ENCODE measurements around the gene GMDS.
"Not testable (repeated sequence)": the region's sequence is repeated elsewhere in the genome, so short reads cannot be mapped to it uniquely, and the experiment has no call there.

The GMDS gene

GRCh38 chr6:1858196-1858595 lies 387.2 kb downstream of the GMDS start:
- no peak for DNase-seq (ENCODE audit: low spot score)

- no peak for DNase-seq (ENCODE audit: low spot score)
Measured at GRCh38 chr6:1856381-1856780, 389.0 kb downstream of the GMDS start.

- no peak for DNase-seq (ENCODE audit: low spot score)
Measured at GRCh38 chr6:1855890-1856289, 389.5 kb downstream of the GMDS start.

- DNase-seq (ENCODE audit: low spot score) = no peak
Measured at GRCh38 chr6:1854296-1854695, 391.1 kb downstream of the GMDS start.

GRCh38 chr6:1853761-1854160 lies 391.6 kb downstream of the GMDS start:
- no peak for DNase-seq (ENCODE audit: low spot score)

GRCh38 chr6:1851681-1852456 lies 393.5 kb downstream of the GMDS start:
- no peak for DNase-seq (ENCODE audit: low spot score)

GRCh38 chr6:1850840-1851157 lies 394.6 kb downstream of the GMDS start:
- DNase-seq (ENCODE audit: low spot score) = no peak

- no peak for DNase-seq (ENCODE audit: low spot score)
Measured at GRCh38 chr6:1850121-1850839, 395.1 kb downstream of the GMDS start.

GRCh38 chr6:1849691-1850090 lies 395.7 kb downstream of the GMDS start:
- DNase-seq (ENCODE audit: low spot score) = no peak

- no peak for DNase-seq (ENCODE audit: low spot score)
Measured at GRCh38 chr6:1848752-1849151, 396.7 kb downstream of the GMDS start.

- DNase-seq (ENCODE audit: low spot score) = no peak
Measured at GRCh38 chr6:1846611-1847010, 398.8 kb downstream of the GMDS start.

GRCh38 chr6:1845543-1845942 lies 399.9 kb downstream of the GMDS start:
- DNase-seq (ENCODE audit: low spot score) = not testable (repeated sequence)

- no peak for DNase-seq (ENCODE audit: low spot score)
Measured at GRCh38 chr6:1842334-1842733, 403.1 kb downstream of the GMDS start.

- DNase-seq (ENCODE audit: low spot score) = no peak
Measured at GRCh38 chr6:1841136-1841535, 404.3 kb downstream of the GMDS start.

GRCh38 chr6:1840491-1841121 lies 404.8 kb downstream of the GMDS start:
- no peak for DNase-seq (ENCODE audit: low spot score)

GRCh38 chr6:1839361-1839760 lies 406.0 kb downstream of the GMDS start:
- no peak for DNase-seq (ENCODE audit: low spot score)

GRCh38 chr6:1838604-1839213 lies 406.7 kb downstream of the GMDS start:
- no peak for DNase-seq (ENCODE audit: low spot score)

- DNase-seq (ENCODE audit: low spot score) = peak; percentile 24
Measured at GRCh38 chr6:1837826-1838225, 407.6 kb downstream of the GMDS start.

- DNase-seq (ENCODE audit: low spot score) = no peak
Measured at GRCh38 chr6:1836690-1837089, 408.7 kb downstream of the GMDS start.

- DNase-seq (ENCODE audit: low spot score) = no peak
Measured at GRCh38 chr6:1834646-1835516, 410.5 kb downstream of the GMDS start.

GRCh38 chr6:1834207-1834606 lies 411.2 kb downstream of the GMDS start:
- DNase-seq (ENCODE audit: low spot score) = no peak
